HAP-1 (cell line): ENCODE data around the gene UST.

Experiments
- DNase-seq, 2 experiments: peaks; one replicate each; pipeline ENCODE4 v3.0.0-alpha.2; 2016 to 2020; ENCODE audit warnings: low spot score in 2 of 2
- H3K27me3 ChIP-seq: fragments of 250-450 bp; sonication (Bioruptor Pico); 2 replicates; pipeline ENCODE4 v1.5.1; 2020; ENCODE audit warnings: low read depth, mild to moderate bottlenecking, moderate library complexity
- H3K36me3 ChIP-seq: fragments of 250-450 bp; sonication (Bioruptor Pico); replicated peaks from 2 replicates; pipeline ENCODE4 v1.5.1; 2020; ENCODE audit warnings: mild to moderate bottlenecking
- H3K4me1 ChIP-seq: fragments of 250-450 bp; sonication (Bioruptor Pico); 2 replicates; pipeline ENCODE4 v1.5.1; 2020; ENCODE audit warnings: mild to moderate bottlenecking
- H3K4me3 ChIP-seq: fragments of 250-450 bp; sonication (Bioruptor Pico); 2 replicates; pipeline ENCODE4 v1.5.1; 2020; ENCODE audit warnings: mild to moderate bottlenecking, moderate library complexity
- H3K9me3 ChIP-seq: fragments of 250-450 bp; sonication (Bioruptor Pico); 2 replicates; pipeline ENCODE4 v1.5.1; 2020; ENCODE audit warnings: mild to moderate bottlenecking, moderate library complexity
- in situ Hi-C: fragments of 300-500 bp; cut with MboI; formaldehyde crosslinking; loops from 3 replicates; pipeline ENCODE4 v1.14.3; 2020; ENCODE audit warnings: low sequenced_read_pairs, inconsistent platforms, mixed read lengths

Gene UST

GRCh38 chr6:148981515-148981914 lies 234.7 kb downstream of the UST start:
- no peak for DNase-seq
- Histone ChIP-seq H3K27me3 (no peaks in the 10 kb centered on the region), H3K4me3 (no peak overlapping the region), H3K9me3 (no peaks in the 10 kb centered on the region), H3K36me3 (no peaks in the 10 kb centered on the region), H3K4me1 (no peaks in the 10 kb centered on the region)
- in situ Hi-C loops: no loop called here

GRCh38 chr6:148983101-148983761 lies 236.4 kb downstream of the UST start:
- Histone ChIP-seq H3K36me3 (no peaks in the 10 kb centered on the region), H3K9me3 (no peaks in the 10 kb centered on the region), H3K4me3 (no peak overlapping the region), H3K4me1 (no peaks in the 10 kb centered on the region), H3K27me3 (no peaks in the 10 kb centered on the region)
- in situ Hi-C loops: no loop called here
- DNase-seq: no peak

GRCh38 chr6:148983966-148984365 lies 237.1 kb downstream of the UST start:
- no peaks in the 10 kb centered on the region for H3K36me3 ChIP-seq
- in situ Hi-C loops: no loop called here
- no peaks in the 10 kb centered on the region for H3K27me3 ChIP-seq
- no peaks in the 10 kb centered on the region for H3K4me1 ChIP-seq
- H3K9me3 ChIP-seq: no peaks in the 10 kb centered on the region
- H3K4me3 ChIP-seq: no peak overlapping the region
- no peak for DNase-seq

- DNase-seq: no peak
- H3K4me3 ChIP-seq: no peak overlapping the region
Observed at GRCh38 chr6:148984531-148985056, 237.8 kb downstream of the UST start.

GRCh38 chr6:148985499-148985898 lies 238.7 kb downstream of the UST start:
- DNase-seq: no peak
- no peaks in the 10 kb centered on the region for H3K27me3 ChIP-seq
- in situ Hi-C loops: no loop called here
- H3K9me3 ChIP-seq: no peaks in the 10 kb centered on the region
- no peak overlapping the region for H3K4me3 ChIP-seq
- no peaks in the 10 kb centered on the region for H3K4me1 ChIP-seq
- no peaks in the 10 kb centered on the region for H3K36me3 ChIP-seq

More at GRCh38 chr6:148984531-148985056, 237.8 kb downstream of the UST start:
- no peaks in the 10 kb centered on the region for H3K27me3 ChIP-seq
- no peaks in the 10 kb centered on the region for H3K9me3 ChIP-seq
- H3K36me3 ChIP-seq: no peaks in the 10 kb centered on the region
- in situ Hi-C loops: no loop called here
- H3K4me1 ChIP-seq: no peaks in the 10 kb centered on the region

- no peaks in the 10 kb centered on the region for H3K36me3 ChIP-seq
- H3K4me1 ChIP-seq: no peaks in the 10 kb centered on the region
- no peak overlapping the region for H3K4me3 ChIP-seq
- DNase-seq: no peak
- H3K27me3 ChIP-seq: no peaks in the 10 kb centered on the region
- no peaks in the 10 kb centered on the region for H3K9me3 ChIP-seq
- in situ Hi-C loops: no loop called here
Observed at GRCh38 chr6:148986608-148987007, 239.8 kb downstream of the UST start.

- no peaks in the 10 kb centered on the region for H3K9me3 ChIP-seq
- in situ Hi-C loops: no loop called here
- DNase-seq: no peak
- H3K4me3 ChIP-seq: no peak overlapping the region
- H3K36me3 ChIP-seq: no peaks in the 10 kb centered on the region
- no peaks in the 10 kb centered on the region for H3K27me3 ChIP-seq
- H3K4me1 ChIP-seq: no peaks in the 10 kb centered on the region
Observed at GRCh38 chr6:148987982-148988381, 241.2 kb downstream of the UST start.

- in situ Hi-C loops: no loop called here
- Histone ChIP-seq H3K9me3 (no peaks in the 10 kb centered on the region), H3K27me3 (no peaks in the 10 kb centered on the region), H3K36me3 (no peaks in the 10 kb centered on the region), H3K4me3 (no peak overlapping the region), H3K4me1 (no peaks in the 10 kb centered on the region)
- DNase-seq: no peak
Observed at GRCh38 chr6:148989585-148989984, 242.8 kb downstream of the UST start.

GRCh38 chr6:148990403-148990802 lies 243.6 kb downstream of the UST start:
- in situ Hi-C loops: no loop called here
- H3K27me3 ChIP-seq: no peaks in the 10 kb centered on the region
- H3K4me1 ChIP-seq: no peaks in the 10 kb centered on the region
- H3K9me3 ChIP-seq: no peaks in the 10 kb centered on the region
- no peaks in the 10 kb centered on the region for H3K36me3 ChIP-seq
- DNase-seq: no peak
- H3K4me3 ChIP-seq: no peak overlapping the region

GRCh38 chr6:148996815-148997214 lies 250.0 kb downstream of the UST start:
- H3K9me3 ChIP-seq: no peaks in the 10 kb centered on the region; the same call in 1 of the 2 replicates
- DNase-seq: no peak

GRCh38 chr6:148997865-148998264 lies 251.0 kb downstream of the UST start:
- DNase-seq: peak in 1 of 2 experiments; percentile 49
- H3K4me1 ChIP-seq: 0 out of 2 replicates have a peak, but pooled peaks cover 2% of the 10 kb centered on the region
- H3K27me3 ChIP-seq: no peaks in the 10 kb centered on the region
- no peaks in the 10 kb centered on the region; the same call in 1 of the 2 replicates for H3K9me3 ChIP-seq
- in situ Hi-C loops: no loop called here
- no peaks in the 10 kb centered on the region for H3K36me3 ChIP-seq
- no peak overlapping the region for H3K4me3 ChIP-seq

More at GRCh38 chr6:148996815-148997214, 250.0 kb downstream of the UST start:
- Histone ChIP-seq H3K27me3 (no peaks in the 10 kb centered on the region), H3K4me1 (0 out of 2 replicates have a peak, but pooled peaks cover 2% of the 10 kb centered on the region), H3K4me3 (no peak overlapping the region), H3K36me3 (no peaks in the 10 kb centered on the region)
- in situ Hi-C loops: no loop called here

GRCh38 chr6:148998704-148999103 lies 251.9 kb downstream of the UST start:
- H3K4me3 ChIP-seq: no peak overlapping the region
- DNase-seq: no peak
- in situ Hi-C loops: no loop called here

GRCh38 chr6:148999501-148999900 lies 252.7 kb downstream of the UST start:
- H3K9me3 ChIP-seq: no peaks in the 10 kb centered on the region; the same call in 1 of the 2 replicates
- H3K4me1 ChIP-seq: 0 out of 2 replicates have a peak, but pooled peaks cover 2% of the 10 kb centered on the region
- no peak overlapping the region for H3K4me3 ChIP-seq
- no peaks in the 10 kb centered on the region for H3K27me3 ChIP-seq
- in situ Hi-C loops: no loop called here
- H3K36me3 ChIP-seq: no peaks in the 10 kb centered on the region
- no peak for DNase-seq

More at GRCh38 chr6:148998704-148999103, 251.9 kb downstream of the UST start:
- Histone ChIP-seq H3K9me3 (no peaks in the 10 kb centered on the region; the same call in 1 of the 2 replicates), H3K27me3 (no peaks in the 10 kb centered on the region), H3K36me3 (no peaks in the 10 kb centered on the region), H3K4me1 (0 out of 2 replicates have a peak, but pooled peaks cover 2% of the 10 kb centered on the region)

- Histone ChIP-seq H3K4me3 (no peak overlapping the region), H3K4me1 (0 out of 2 replicates have a peak, but pooled peaks cover 2% of the 10 kb centered on the region), H3K9me3 (no peaks in the 10 kb centered on the region; the same call in 1 of the 2 replicates), H3K36me3 (no peaks in the 10 kb centered on the region), H3K27me3 (no peaks in the 10 kb centered on the region)
- DNase-seq: no peak
- in situ Hi-C loops: no loop called here
Observed at GRCh38 chr6:148999929-149000468, 253.2 kb downstream of the UST start.
